Right lobe of liver (tissue), 6 donors: ENCODE data around the gene GRK6. TPM values are rescaled to one million over a fixed set of nuclear protein-coding genes. Genes with fewer than 3 reads are reported as not detected.

Experiments used
- ATAC-seq, 4 donors: fragments of 200-7000 bp; cut with Tn5 transposase; one replicate each; pipeline ENCODE4 v1.9.1; 2020; ENCODE audit warnings: mild to moderate bottlenecking in 4 of 4, moderate library complexity in 4 of 4
- DNase-seq, 3 donors: peaks; one replicate each; pipeline ENCODE4 v3.0.0-alpha.2; 2020
- H3K27ac ChIP-seq, 3 donors: fragments of 200-600 bp; one replicate each; pipeline ENCODE4 v1.8.0; 2022
- H3K27me3 ChIP-seq, 2 donors: fragments of 200-600 bp; one replicate each; pipeline ENCODE4 v1.8.0; 2022
- H3K36me3 ChIP-seq, 4 donors: fragments of 200-600 bp; sonication (generic) in 1 of 4; one replicate each; pipeline versions ENCODE4 v1.5.1 to v1.8.0; 2017 to 2022; ENCODE audit warnings: control low read depth in 1 of 4
- H3K4me1 ChIP-seq, 4 donors: fragments of 200-600 bp; sonication (generic) in 1 of 4; one replicate each; pipeline versions ENCODE4 v1.5.1 to v1.8.0; 2017 to 2022; ENCODE audit warnings: control low read depth in 1 of 4
- H3K4me3 ChIP-seq, 3 donors: fragments of 200-600 bp; one replicate each; pipeline ENCODE4 v1.8.0; 2022
- H3K9me3 ChIP-seq, 4 donors: fragments of 200-600 bp; sonication (generic) in 1 of 4; one replicate each; pipeline versions ENCODE4 v1.5.1 to v1.8.0; 2017 to 2022; ENCODE audit warnings: control low read depth in 1 of 4
- CTCF ChIP-seq, 4 donors: fragments of 200-600 bp in 3 of 4; fragments of 450-650 bp in 1 of 4; IDR thresholded peaks; one replicate each; pipeline versions ENCODE4 v1.5.1 to v1.8.0; 2016 to 2022; ENCODE audit warnings: antibody characterized with exemption in 4 of 4, mild to moderate bottlenecking in 2 of 4
- POLR2A ChIP-seq: fragments of 450-650 bp; IDR thresholded peaks from one replicate; pipeline ENCODE4 v1.6.1; 2017; ENCODE audit warnings: antibody characterized with exemption, mild to moderate bottlenecking
- WGBS: methylation state at CpG from one replicate; pipeline ENCODE4 v1.1.6; 2018; ENCODE audit warnings: low coverage, low lambda C conversion rate; ENCODE audit not compliant: insufficient coverage; ENCODE audit errors: missing lambda C conversion rate; 5-methylcytosine and 5-hydroxymethylcytosine counted together
- intact Hi-C, 2 donors: fragments of 100-400 bp; cut with DNase I; formaldehyde crosslinking; loops; one replicate each; pipeline versions ENCODE4 v1.11.2 to v1.14.1; 2022
- total RNA-seq, 6 experiments: library from RNA; depleted of rRNA in 2 of 6; stranded (reverse); fragments of >200 nt in 2 of 6; fragmentation: NEBNext Ultra II Directional in 3 of 6; extraction: Animal tissue kit (Norgen Biotek cat#: 25700) in 3 of 6; gene quantifications; one replicate each; pipeline versions ENCODE4 v1.1.0 to v1.2.4, GENCODE V29; 2016 to 2023
- donor health status: DM: no; HTN: yes; CAD: no.
- donor health status: DM: no; HTN: no; CAD: no.
- donor health status: DM: no; HTN: no; CAD: no.
- donor health status: DM: no; HTN: yes; CAD: no.
- donor health status: DM: no; HTN: yes; CAD: no.

Gene GRK6
- total RNA-seq, 6 experiments from 2014 or later, result 6.1 to 10.8 (median 10.0) TPM

GRCh38 chr5:177466861-177467260 is 40.4 kb downstream of the GRK6 start:
- no peak overlapping the region for H3K4me3 ChIP-seq
- TF ChIP-seq CTCF (IDR thresholded peaks at IDR 0.05), result no peak
- TF ChIP-seq POLR2A, result no peak
- ATAC-seq (no peak), DNase-seq (no peak)
- H3K4me1 ChIP-seq, result no peaks in the 10 kb centered on the region
- no peaks in the 10 kb centered on the region for H3K36me3 ChIP-seq
- no peaks in the 10 kb centered on the region for H3K27me3 ChIP-seq
- peaks cover 0 to 2% (median 0%) of the 10 kb centered on the region in 4 donors for H3K9me3 ChIP-seq
- no peak overlapping the region for H3K27ac ChIP-seq
- intact Hi-C loops, result no loop called here
- WGBS, result 84% methylated on average over 6 of the region's 25 CpGs

GRCh38 chr5:177467436-177467835 is 41.0 kb downstream of the GRK6 start:
- WGBS, result 96% methylated on average over 5 of the region's 31 CpGs
- no peak overlapping the region for H3K27ac ChIP-seq
- no peaks in the 10 kb centered on the region for H3K36me3 ChIP-seq
- TF ChIP-seq POLR2A (no peak), CTCF (IDR thresholded peaks at IDR 0.05) (no peak)
- peaks cover 0 to under 1% (median 0%) of the 10 kb centered on the region in 4 donors for H3K4me1 ChIP-seq
- no peak for DNase-seq
- ATAC-seq, result no peak
- intact Hi-C loops, result no loop called here
- H3K27me3 ChIP-seq, result no peaks in the 10 kb centered on the region
- peaks cover 0 to 2% (median 0%) of the 10 kb centered on the region in 4 donors for H3K9me3 ChIP-seq
- no peak overlapping the region for H3K4me3 ChIP-seq

GRCh38 chr5:177468329-177468684 is 41.8 kb downstream of the GRK6 start:
- no peak for ATAC-seq
- Histone ChIP-seq H3K9me3 (peaks cover 0 to 2% (median 0%) of the 10 kb centered on the region in 4 donors), H3K4me1 (peaks cover 0 to 5% (median 0%) of the 10 kb centered on the region in 4 donors), H3K36me3 (no peaks in the 10 kb centered on the region), H3K27me3 (no peaks in the 10 kb centered on the region), H3K4me3 (no peak overlapping the region), H3K27ac (no peak overlapping the region)
- 100% methylated on average over 1 of the region's 2 CpGs for WGBS
- intact Hi-C loops, result no loop called here
- TF ChIP-seq POLR2A, result no peak
- TF ChIP-seq CTCF (IDR thresholded peaks at IDR 0.05), result no peak
- DNase-seq, result no peak

GRCh38 chr5:177468685-177469628 is 42.5 kb downstream of the GRK6 start:
- DNase-seq (peak in 1 of 3 donors; percentile 15), ATAC-seq (no peak)
- Histone ChIP-seq H3K4me1 (peaks cover 0 to 5% (median 0%) of the 10 kb centered on the region in 4 donors), H3K36me3 (no peaks in the 10 kb centered on the region), H3K27me3 (no peaks in the 10 kb centered on the region), H3K4me3 (no peak overlapping the region), H3K9me3 (peaks cover 0 to 2% (median 0%) of the 10 kb centered on the region in 4 donors), H3K27ac (no peak overlapping the region)
- intact Hi-C loops, result no loop called here
- TF ChIP-seq CTCF (IDR thresholded peaks at IDR 0.05), result no peak
- TF ChIP-seq POLR2A, result no peak
- WGBS, result 76% methylated on average over 6 of the region's 25 CpGs
